Hepatocyte (in vitro differentiated cells): ENCODE data around the gene CBL. TPM values are rescaled to one million over a fixed set of nuclear protein-coding genes. Genes with fewer than 3 reads are reported as not detected.

Experiments used
- DNase-seq: peaks from one replicate; pipeline ENCODE4 v3.0.0-alpha.2; 2016; ENCODE audit warnings: low spot score
- H2AFZ ChIP-seq: fragments of 200-600 bp; sonication (generic); 2 replicates; pipeline ENCODE4 v1.6.0; 2016; ENCODE audit warnings: antibody characterized with exemption, mild to moderate bottlenecking
- H3K27ac ChIP-seq: fragments of 200-600 bp; sonication (generic); 2 replicates; pipeline ENCODE4 v1.5.1; 2016; ENCODE audit warnings: mild to moderate bottlenecking
- H3K27me3 ChIP-seq: fragments of 200-600 bp; sonication (generic); 2 replicates; pipeline ENCODE4 v1.6.1; 2016
- H3K36me3 ChIP-seq: fragments of 200-600 bp; sonication (generic); replicated peaks from 2 replicates; pipeline ENCODE4 v1.5.1; 2016; ENCODE audit warnings: low read depth; ENCODE audit not compliant: insufficient read depth
- H3K4me1 ChIP-seq: fragments of 200-600 bp; sonication (generic); 2 replicates; pipeline ENCODE4 v1.5.1; 2016; ENCODE audit warnings: mild to moderate bottlenecking, moderate library complexity; ENCODE audit not compliant: insufficient read depth
- H3K4me2 ChIP-seq: fragments of 200-600 bp; sonication (generic); 2 replicates; pipeline ENCODE4 v1.6.0; 2016
- H3K4me3 ChIP-seq: fragments of 200-600 bp; sonication (generic); 2 replicates; pipeline ENCODE4 v1.5.1; 2016; ENCODE audit warnings: mild to moderate bottlenecking
- H3K79me2 ChIP-seq: fragments of 200-600 bp; sonication (generic); 2 replicates; pipeline ENCODE4 v1.6.0; 2017; ENCODE audit warnings: mild to moderate bottlenecking
- H3K9me2 ChIP-seq: fragments of 200-600 bp; sonication (generic); replicated peaks from 2 replicates; pipeline ENCODE4 v1.6.0; 2017; ENCODE audit warnings: mild to moderate bottlenecking; ENCODE audit not compliant: insufficient read depth
- H3K9me3 ChIP-seq: fragments of 200-600 bp; sonication (generic); 2 replicates; pipeline ENCODE4 v1.5.1; 2016; ENCODE audit warnings: low read depth, mild to moderate bottlenecking
- H4K20me1 ChIP-seq: fragments of 200-600 bp; sonication (generic); 2 replicates; pipeline ENCODE4 v1.6.0; 2016; ENCODE audit warnings: mild to moderate bottlenecking; ENCODE audit not compliant: insufficient read depth, poor library complexity, severe bottlenecking
- CTCF ChIP-seq: fragments of 200-600 bp; sonication (generic); IDR thresholded peaks from 2 replicates; pipeline ENCODE4 v1.5.1; 2016; ENCODE audit warnings: antibody characterized with exemption, mild to moderate bottlenecking; ENCODE audit not compliant: poor library complexity
- EZH2 ChIP-seq: fragments of 200-600 bp; sonication (generic); IDR thresholded peaks from 2 replicates; pipeline ENCODE4 v1.6.1; 2016; ENCODE audit warnings: antibody characterized with exemption, mild to moderate bottlenecking, borderline replicate concordance
- EZH2phosphoT487 ChIP-seq: fragments of 200-600 bp; sonication (generic); IDR thresholded peaks from one replicate; pipeline ENCODE4 v1.6.1; 2018; ENCODE audit warnings: antibody characterized with exemption, mild to moderate bottlenecking, low read depth, moderate library complexity; ENCODE audit not compliant: unreplicated experiment, severe bottlenecking
- WGBS: methylation state at CpG from one replicate; pipeline ENCODE4 v1.1.6; 2016; ENCODE audit warnings: low lambda C conversion rate; ENCODE audit errors: missing lambda C conversion rate; 5-methylcytosine and 5-hydroxymethylcytosine counted together
- polyA plus RNA-seq: library from polyadenylated mRNA; unstranded; fragments of >200 nt; fragmentation: Nextera tagmentation; extraction: Ambion mirVana; gene quantifications from 2 replicates; pipeline ENCODE4 v1.2.1, GENCODE V29; 2016
- total RNA-seq: library from RNA; depleted of rRNA; stranded (reverse); fragments of >200 nt; gene quantifications from 2 replicates; pipeline ENCODE4 v1.2.3, GENCODE V29; 2014

Gene CBL
- total and polyA plus RNA-seq, 2 experiments from 2014 or later = 6.6 to 15.6 TPM

GRCh38 chr11:119210050-119210449 is 3.9 kb downstream of the CBL start:
- peaks cover 88% of the 10 kb centered on the region for H3K79me2 ChIP-seq
- WGBS = 89% methylated on average over 3 of the region's 3 CpGs
- no peaks in the 10 kb centered on the region for H3K36me3 ChIP-seq
- no peak for TF ChIP-seq EZH2phosphoT487
- TF ChIP-seq EZH2 = no peak
- no peak for TF ChIP-seq CTCF
- H3K27me3 ChIP-seq = no peaks in the 10 kb centered on the region
- H3K4me2 ChIP-seq = no peak overlapping the region
- H3K9me2 ChIP-seq = no peaks in the 10 kb centered on the region
- H3K4me3 ChIP-seq = no peak overlapping the region
- peaks cover 8% of the 10 kb centered on the region for H3K4me1 ChIP-seq
- DNase-seq = no peak
- H4K20me1 ChIP-seq = peaks cover 35% of the 10 kb centered on the region
- no peaks in the 10 kb centered on the region for H3K9me3 ChIP-seq
- no peak overlapping the region for H2AFZ ChIP-seq
- no peak overlapping the region for H3K27ac ChIP-seq

GRCh38 chr11:119218141-119218878 is 12.2 kb downstream of the CBL start:
- 94% methylated on average over 8 of the region's 8 CpGs for WGBS
- H3K9me3 ChIP-seq = no peaks in the 10 kb centered on the region
- TF ChIP-seq EZH2phosphoT487 = no peak
- TF ChIP-seq EZH2 = no peak
- no peak for TF ChIP-seq CTCF
- peaks cover 15% of the 10 kb centered on the region for H4K20me1 ChIP-seq
- peaks cover 93% of the 10 kb centered on the region for H3K79me2 ChIP-seq
- no peak overlapping the region for H3K4me2 ChIP-seq
- no peak overlapping the region for H3K27ac ChIP-seq
- H3K36me3 ChIP-seq = no peaks in the 10 kb centered on the region
- DNase-seq = peak; percentile 7
- H3K4me3 ChIP-seq = no peak overlapping the region
- no peaks in the 10 kb centered on the region for H3K27me3 ChIP-seq
- H3K4me1 ChIP-seq = no peaks in the 10 kb centered on the region
- no peaks in the 10 kb centered on the region for H3K9me2 ChIP-seq
- no peak overlapping the region for H2AFZ ChIP-seq

- Histone ChIP-seq H4K20me1 (peaks cover 3% of the 10 kb centered on the region), H3K27ac (peak overlapping the region; percentile 25), H3K79me2 (peaks cover 90% of the 10 kb centered on the region)
Observed at GRCh38 chr11:119222308-119222707, 16.2 kb downstream of the CBL start.

More at GRCh38 chr11:119222308-119222707, 16.2 kb downstream of the CBL start:
- no peaks in the 10 kb centered on the region for H3K27me3 ChIP-seq
- WGBS = 23% methylated on average over 2 of the region's 2 CpGs
- H3K36me3 ChIP-seq = no peaks in the 10 kb centered on the region
- no peaks in the 10 kb centered on the region for H3K9me2 ChIP-seq
- no peak overlapping the region for H3K4me3 ChIP-seq
- DNase-seq = peak; percentile 32
- H3K4me1 ChIP-seq = no peaks in the 10 kb centered on the region
- H3K9me3 ChIP-seq = no peaks in the 10 kb centered on the region
- H2AFZ ChIP-seq = no peak overlapping the region
- TF ChIP-seq EZH2 (no peak), CTCF (no peak), EZH2phosphoT487 (no peak)
- H3K4me2 ChIP-seq = no peak overlapping the region
